GM19468 (cell line): ENCODE measurements around the gene MAP1B.

Experiments
- ATAC-seq: cut with Tn5 transposase; IDR thresholded peaks from one replicate; pipeline ENCODE4 v1.9.1; 2021; ENCODE audit warnings: mild to moderate bottlenecking, moderate library complexity, moderate number of reproducible peaks; ENCODE audit not compliant: unreplicated experiment; ENCODE audit errors: extremely low read depth

The MAP1B gene

GRCh38 chr5:72126796-72127195 is 19.5 kb downstream of the MAP1B start:
- ATAC-seq, result no peak

GRCh38 chr5:72129725-72130124 is 22.4 kb downstream of the MAP1B start:
- ATAC-seq, result no peak

- no peak for ATAC-seq
These were observed 23.1 kb downstream of the MAP1B start for GRCh38 chr5:72130351-72130761.

GRCh38 chr5:72133212-72133990 is 26.1 kb downstream of the MAP1B start:
- no peak for ATAC-seq

- no peak for ATAC-seq
These were observed 27.1 kb downstream of the MAP1B start for GRCh38 chr5:72134226-72134899.

- no peak for ATAC-seq
These were observed 30.6 kb downstream of the MAP1B start for GRCh38 chr5:72137826-72138409.

- no peak for ATAC-seq
These were observed 31.8 kb downstream of the MAP1B start for GRCh38 chr5:72138943-72139521.

- no peak for ATAC-seq
These were observed 33.4 kb downstream of the MAP1B start for GRCh38 chr5:72140711-72141110.

GRCh38 chr5:72141440-72142355 is 34.4 kb downstream of the MAP1B start:
- ATAC-seq, result no peak

- ATAC-seq, result no peak
These were observed 37.5 kb downstream of the MAP1B start for GRCh38 chr5:72144762-72145161.

- ATAC-seq, result no peak
These were observed 38.1 kb downstream of the MAP1B start for GRCh38 chr5:72145348-72145747.

- ATAC-seq, result no peak
These were observed 38.8 kb downstream of the MAP1B start for GRCh38 chr5:72146056-72146455.

GRCh38 chr5:72147569-72147968 is 40.3 kb downstream of the MAP1B start:
- ATAC-seq, result no peak

GRCh38 chr5:72149742-72150141 is 42.5 kb downstream of the MAP1B start:
- no peak for ATAC-seq

GRCh38 chr5:72151169-72151568 is 43.9 kb downstream of the MAP1B start:
- ATAC-seq, result no peak

- no peak for ATAC-seq
These were observed 44.4 kb downstream of the MAP1B start for GRCh38 chr5:72151646-72152045.

- ATAC-seq, result no peak
These were observed 45.3 kb downstream of the MAP1B start for GRCh38 chr5:72152545-72152944.

- ATAC-seq, result no peak
These were observed 46.3 kb downstream of the MAP1B start for GRCh38 chr5:72153551-72153950.

- no peak for ATAC-seq
These were observed 46.9 kb downstream of the MAP1B start for GRCh38 chr5:72154076-72154756.
